ENCODE data around the gene SERP2.

SERP2 gene

GRCh38 chr13:44411841-44412240 lies 38.2 kb downstream of the SERP2 start:
- TF ChIP-seq CTCF (IDR thresholded peaks at IDR 0.05; ENCODE audit: low read depth, low read length, missing control alignments), result no peak
- no peak overlapping the region for H3K4me3 ChIP-seq (replicated peaks; ENCODE audit: low read depth, low read length)
- no peak for DNase-seq (ENCODE audit: extremely low read depth, low read depth)

- no peak for TF ChIP-seq CTCF (IDR thresholded peaks at IDR 0.05; ENCODE audit: low read depth, low read length, missing control alignments)
Measured at GRCh38 chr13:44412346-44412935, 38.8 kb downstream of the SERP2 start.

GRCh38 chr13:44413095-44413494 lies 39.5 kb downstream of the SERP2 start:
- no peak for DNase-seq (ENCODE audit: extremely low read depth, low read depth)
- H3K4me3 ChIP-seq (replicated peaks; ENCODE audit: low read depth, low read length), result no peak overlapping the region
- TF ChIP-seq CTCF (IDR thresholded peaks at IDR 0.05; ENCODE audit: low read depth, low read length, missing control alignments), result no peak

More at GRCh38 chr13:44412346-44412935, 38.8 kb downstream of the SERP2 start:
- H3K4me3 ChIP-seq (replicated peaks; ENCODE audit: low read depth, low read length), result no peak overlapping the region
- no peak for DNase-seq (ENCODE audit: extremely low read depth, low read depth)

GRCh38 chr13:44414716-44415115 lies 41.1 kb downstream of the SERP2 start:
- no peak for TF ChIP-seq CTCF (IDR thresholded peaks at IDR 0.05; ENCODE audit: low read depth, low read length, missing control alignments)
- DNase-seq (ENCODE audit: extremely low read depth, low read depth), result no peak
- no peak overlapping the region for H3K4me3 ChIP-seq (replicated peaks; ENCODE audit: low read depth, low read length)

- no peak for DNase-seq (ENCODE audit: extremely low read depth, low read depth)
- no peak overlapping the region for H3K4me3 ChIP-seq (replicated peaks; ENCODE audit: low read depth, low read length)
- no peak for TF ChIP-seq CTCF (IDR thresholded peaks at IDR 0.05; ENCODE audit: low read depth, low read length, missing control alignments)
Measured at GRCh38 chr13:44415815-44416214, 42.2 kb downstream of the SERP2 start.

GRCh38 chr13:44416301-44416700 lies 42.7 kb downstream of the SERP2 start:
- no peak for TF ChIP-seq CTCF (IDR thresholded peaks at IDR 0.05; ENCODE audit: low read depth, low read length, missing control alignments)
- no peak for DNase-seq (ENCODE audit: extremely low read depth, low read depth)
- no peak overlapping the region for H3K4me3 ChIP-seq (replicated peaks; ENCODE audit: low read depth, low read length)

GRCh38 chr13:44416744-44417143 lies 43.1 kb downstream of the SERP2 start:
- H3K4me3 ChIP-seq (replicated peaks; ENCODE audit: low read depth, low read length), result no peak overlapping the region
- TF ChIP-seq CTCF (IDR thresholded peaks at IDR 0.05; ENCODE audit: low read depth, low read length, missing control alignments), result no peak
- DNase-seq (ENCODE audit: extremely low read depth, low read depth), result no peak

Data from HFF-Myc (cell line).